G401.6 (cell line): ENCODE data around the gene DCLK1.

Source experiments
- FAIRE-seq: peaks from 2 replicates; lab custom pipeline; 2012; peaks lifted over from hg19 to GRCh38; lab: Jason Lieb, UNC

Gene DCLK1

GRCh38 chr13:35741657-35742056 lies 389.5 kb downstream of the DCLK1 start:
- no peak for FAIRE-seq

GRCh38 chr13:35736876-35737275 lies 394.3 kb downstream of the DCLK1 start:
- no peak for FAIRE-seq

- no peak for FAIRE-seq
Observed at GRCh38 chr13:35733827-35734226, 397.4 kb downstream of the DCLK1 start.

GRCh38 chr13:35732565-35732964 lies 398.6 kb downstream of the DCLK1 start:
- FAIRE-seq = no peak

GRCh38 chr13:35731471-35731870 lies 399.7 kb downstream of the DCLK1 start:
- FAIRE-seq = no peak

GRCh38 chr13:35729926-35730627 lies 401.1 kb downstream of the DCLK1 start:
- no peak for FAIRE-seq

GRCh38 chr13:35727881-35728280 lies 403.3 kb downstream of the DCLK1 start:
- FAIRE-seq = no peak

DNA sequence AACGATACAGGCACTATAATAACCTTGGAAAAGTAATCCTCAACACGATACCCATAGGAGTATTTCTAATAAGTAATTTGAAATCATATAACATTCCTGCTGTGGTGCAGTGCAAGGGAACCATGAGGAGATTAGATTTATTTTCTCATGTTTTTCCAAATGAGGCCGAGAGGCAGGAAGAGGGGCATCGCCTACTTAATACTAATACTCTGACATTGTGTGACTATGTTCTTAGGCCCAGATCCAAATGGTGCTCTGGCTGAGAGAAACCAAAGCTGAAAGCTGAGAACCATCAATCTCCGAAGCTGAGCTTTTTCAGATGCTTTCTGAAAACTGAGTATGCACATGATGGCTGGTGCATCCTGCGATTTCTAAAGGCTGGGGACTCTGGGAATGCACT lies 406.7 kb downstream of the DCLK1 start:
- no peak for FAIRE-seq

- no peak for FAIRE-seq
Observed at GRCh38 chr13:35723821-35724220, 407.4 kb downstream of the DCLK1 start.

DNA sequence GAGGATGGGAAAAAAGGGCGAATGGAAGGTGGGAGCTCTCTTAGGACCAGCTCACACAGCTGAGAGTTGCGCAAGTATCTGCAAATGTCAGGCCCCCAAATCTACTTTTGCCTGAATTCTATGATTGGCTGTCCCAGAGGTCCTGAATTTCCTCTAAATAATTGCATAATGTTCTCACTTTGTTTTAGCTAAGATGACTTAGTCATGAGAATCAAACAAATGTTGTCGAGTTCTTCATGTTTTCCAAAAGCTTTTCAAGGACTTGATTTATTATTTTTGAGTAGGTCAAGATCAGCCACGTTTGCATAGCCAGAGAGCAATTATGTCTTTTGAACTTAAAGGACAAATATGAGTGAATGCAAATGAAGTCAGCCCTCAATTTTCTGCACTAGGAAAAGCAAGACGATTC lies 408.1 kb downstream of the DCLK1 start:
- no peak for FAIRE-seq

DNA sequence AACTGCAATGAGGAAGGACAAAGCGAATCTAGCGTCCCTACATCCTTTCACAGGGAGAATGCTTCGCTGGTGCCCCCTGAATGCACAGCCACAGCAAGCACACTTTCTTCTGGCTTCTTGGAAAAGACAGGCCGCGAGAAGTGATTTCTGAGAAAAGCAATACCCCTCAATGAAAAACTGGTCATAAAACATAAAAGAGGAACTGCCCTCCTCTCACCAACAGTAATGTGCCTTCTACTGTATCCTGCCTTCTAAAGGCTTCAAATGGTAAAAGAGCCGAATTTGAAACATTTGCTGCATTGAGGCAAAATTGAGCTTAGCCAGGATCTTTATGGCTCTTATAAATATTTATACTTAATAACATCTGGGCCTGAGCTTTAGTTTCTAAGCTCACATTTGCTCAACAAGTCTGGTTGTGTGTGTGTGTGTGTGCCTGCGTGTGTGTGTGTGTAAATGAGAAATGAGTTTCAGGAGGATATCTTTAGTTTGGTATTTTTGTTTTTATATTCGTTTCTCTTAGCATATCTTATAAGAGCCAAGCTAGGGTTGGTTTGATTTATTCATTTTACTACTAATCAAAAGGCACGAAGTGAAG lies 408.6 kb downstream of the DCLK1 start:
- no peak for FAIRE-seq

- peak; percentile 27 for FAIRE-seq
Observed at GRCh38 chr13:35720690-35721554, 410.3 kb downstream of the DCLK1 start.

- no peak for FAIRE-seq
Observed at GRCh38 chr13:35720290-35720689, 410.9 kb downstream of the DCLK1 start.
